Measurements from ENCODE around the gene KDM8. TPM values are rescaled to one million over a fixed set of nuclear protein-coding genes. Genes with fewer than 3 reads are reported as not detected.
A peak's percentile ranks its signal among the peaks of the same experiment; 100 is the strongest.

The KDM8 gene
- total RNA-seq, 1 donor from 2014 or later, result 9.9 TPM

GRCh38 chr16:27233731-27234130 lies 30.4 kb downstream of the KDM8 start:
- TF ChIP-seq, protein P1, sequence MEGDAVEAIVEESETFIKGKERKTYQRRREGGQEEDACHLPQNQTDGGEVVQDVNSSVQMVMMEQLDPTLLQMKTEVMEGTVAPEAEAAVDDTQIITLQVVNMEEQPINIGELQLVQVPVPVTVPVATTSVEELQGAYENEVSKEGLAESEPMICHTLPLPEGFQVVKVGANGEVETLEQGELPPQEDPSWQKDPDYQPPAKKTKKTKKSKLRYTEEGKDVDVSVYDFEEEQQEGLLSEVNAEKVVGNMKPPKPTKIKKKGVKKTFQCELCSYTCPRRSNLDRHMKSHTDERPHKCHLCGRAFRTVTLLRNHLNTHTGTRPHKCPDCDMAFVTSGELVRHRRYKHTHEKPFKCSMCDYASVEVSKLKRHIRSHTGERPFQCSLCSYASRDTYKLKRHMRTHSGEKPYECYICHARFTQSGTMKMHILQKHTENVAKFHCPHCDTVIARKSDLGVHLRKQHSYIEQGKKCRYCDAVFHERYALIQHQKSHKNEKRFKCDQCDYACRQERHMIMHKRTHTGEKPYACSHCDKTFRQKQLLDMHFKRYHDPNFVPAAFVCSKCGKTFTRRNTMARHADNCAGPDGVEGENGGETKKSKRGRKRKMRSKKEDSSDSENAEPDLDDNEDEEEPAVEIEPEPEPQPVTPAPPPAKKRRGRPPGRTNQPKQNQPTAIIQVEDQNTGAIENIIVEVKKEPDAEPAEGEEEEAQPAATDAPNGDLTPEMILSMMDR (IDR thresholded peaks at IDR 0.05; ENCODE audit: insufficient read depth, low read length, poor library complexity, severe bottlenecking), result no peak
- Histone ChIP-seq H3K27me3 (ENCODE audit: control insufficient read depth, insufficient read depth, low read length) (no peaks in the 10 kb centered on the region), H3K36me3 (ENCODE audit: control insufficient read depth, insufficient read depth, low read length) (peaks cover 4% of the 10 kb centered on the region), H3K4me3 (ENCODE audit: low read depth, low read length) (no peak overlapping the region)
- no peak for DNase-seq (ENCODE audit: low read depth)

DNA sequence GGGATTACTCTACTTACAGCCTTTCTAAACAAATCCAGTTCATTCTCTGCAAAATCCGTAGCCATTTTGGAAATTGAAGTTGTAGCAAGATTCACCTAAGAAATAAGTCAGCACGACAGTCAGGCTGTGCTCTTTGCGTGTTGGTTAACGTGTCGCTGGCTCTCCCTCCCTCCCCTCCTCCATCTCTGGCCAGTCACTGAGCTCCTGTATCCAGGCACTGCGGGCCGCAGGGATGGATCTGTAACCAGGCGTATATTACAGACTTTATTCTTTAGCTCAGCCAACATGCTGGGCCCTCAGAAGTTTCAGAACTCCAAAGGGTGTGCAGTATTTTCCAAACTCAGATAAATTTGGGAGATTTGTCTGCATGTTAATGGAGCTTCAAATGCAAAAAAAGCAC lies 30.8 kb downstream of the KDM8 start:
- no peak for DNase-seq (ENCODE audit: low read depth)
- TF ChIP-seq, protein P1 (IDR thresholded peaks at IDR 0.05; ENCODE audit: insufficient read depth, low read length, poor library complexity, severe bottlenecking), result no peak

DNA sequence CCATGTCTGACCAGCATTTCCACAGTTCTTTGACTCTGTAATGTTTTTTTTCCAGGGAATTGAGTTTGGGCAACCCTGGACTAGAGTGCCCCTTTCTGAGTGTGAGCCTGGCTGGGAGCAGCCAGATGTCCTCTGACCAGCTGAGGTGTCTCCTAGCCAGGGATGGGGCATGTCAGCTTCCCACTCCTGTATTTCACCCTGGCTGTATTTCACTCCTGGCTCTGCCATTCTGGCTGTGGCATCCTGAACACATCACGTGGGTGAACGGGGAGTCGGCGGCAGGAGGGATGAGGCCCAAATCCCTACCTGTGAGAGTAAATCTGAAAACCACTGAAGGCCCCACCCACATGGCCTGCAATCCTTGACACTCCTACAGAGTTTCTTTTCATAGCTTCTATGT lies 31.3 kb downstream of the KDM8 start:
- no peak overlapping the region for H3K4me3 ChIP-seq (ENCODE audit: low read depth, low read length)
- peaks cover 4% of the 10 kb centered on the region for H3K36me3 ChIP-seq (ENCODE audit: control insufficient read depth, insufficient read depth, low read length)
- H3K27me3 ChIP-seq (ENCODE audit: control insufficient read depth, insufficient read depth, low read length), result no peaks in the 10 kb centered on the region
- TF ChIP-seq, protein P1 (IDR thresholded peaks at IDR 0.05; ENCODE audit: insufficient read depth, low read length, poor library complexity, severe bottlenecking), result no peak
- DNase-seq (ENCODE audit: low read depth), result no peak

More for the DNA sequence above, 30.8 kb downstream of the KDM8 start:
- H3K4me3 ChIP-seq (ENCODE audit: low read depth, low read length), result no peak overlapping the region
- peaks cover 4% of the 10 kb centered on the region for H3K36me3 ChIP-seq (ENCODE audit: control insufficient read depth, insufficient read depth, low read length)
- H3K27me3 ChIP-seq (ENCODE audit: control insufficient read depth, insufficient read depth, low read length), result no peaks in the 10 kb centered on the region

DNA sequence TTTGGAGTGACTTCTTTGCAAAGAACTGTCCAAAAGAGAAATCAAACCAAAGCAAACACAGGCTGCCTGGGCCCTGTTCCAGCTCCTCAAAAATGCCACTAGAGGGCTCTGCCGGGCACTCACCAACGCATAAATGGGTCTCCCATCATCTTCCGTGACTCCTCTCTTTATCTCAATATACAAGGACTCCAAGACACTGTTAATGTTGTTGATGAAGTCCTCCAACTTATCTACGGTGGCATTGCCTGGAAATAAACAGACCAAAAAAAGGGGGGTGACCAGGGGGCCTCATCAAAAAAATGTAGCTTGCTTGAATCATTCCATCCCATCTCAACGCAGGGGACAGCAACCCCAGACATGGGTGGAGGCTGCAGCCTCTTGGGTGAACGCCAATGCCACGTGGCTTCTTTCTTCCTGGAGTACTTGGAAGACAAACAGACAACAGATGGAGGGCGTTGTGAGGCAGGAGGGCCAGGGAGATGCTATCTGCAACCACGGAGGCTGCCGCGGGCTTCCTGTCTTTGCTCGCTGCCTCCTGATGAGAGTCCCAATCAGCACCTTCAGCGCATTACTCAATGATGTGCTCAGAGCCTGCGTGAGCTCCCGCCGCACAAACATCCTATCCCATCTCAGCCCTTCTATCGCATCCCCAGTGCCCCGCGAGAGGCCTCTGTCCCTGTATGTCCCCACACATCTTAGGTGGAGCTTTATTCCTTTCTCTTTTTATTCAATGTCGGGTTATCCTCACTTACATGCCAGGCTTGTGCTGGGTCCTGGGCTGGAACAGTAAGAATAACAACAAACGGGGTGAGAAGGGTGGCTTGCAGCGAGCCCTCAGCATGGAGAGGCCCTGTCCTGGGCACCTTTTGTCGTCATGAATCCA lies 32.0 kb downstream of the KDM8 start:
- no peaks in the 10 kb centered on the region for H3K27me3 ChIP-seq (ENCODE audit: control insufficient read depth, insufficient read depth, low read length)
- no peak overlapping the region for H3K4me3 ChIP-seq (ENCODE audit: low read depth, low read length)
- H3K36me3 ChIP-seq (ENCODE audit: control insufficient read depth, insufficient read depth, low read length), result peaks cover 4% of the 10 kb centered on the region
- TF ChIP-seq, protein P1 (IDR thresholded peaks at IDR 0.05; ENCODE audit: insufficient read depth, low read length, poor library complexity, severe bottlenecking), result peak; percentile 93
- no peak for DNase-seq (ENCODE audit: low read depth)

- Histone ChIP-seq H3K27me3 (ENCODE audit: control insufficient read depth, insufficient read depth, low read length) (no peaks in the 10 kb centered on the region), H3K4me3 (ENCODE audit: low read depth, low read length) (no peak overlapping the region), H3K36me3 (ENCODE audit: control insufficient read depth, insufficient read depth, low read length) (peaks cover 4% of the 10 kb centered on the region)
- no peak for DNase-seq (ENCODE audit: low read depth)
- TF ChIP-seq, protein P1 (IDR thresholded peaks at IDR 0.05; ENCODE audit: insufficient read depth, low read length, poor library complexity, severe bottlenecking), result no peak
Measured at GRCh38 chr16:27235938-27236245, 32.6 kb downstream of the KDM8 start.
